ENCODE measurements around the gene RTKN.

- TF ChIP-seq CTCF (conservative IDR thresholded peaks at IDR 0.05 in 1 of 2, IDR thresholded peaks at IDR 0.05 in 1 of 2; ENCODE audit: extremely low read depth in 1 of 2, insufficient read depth in 1 of 2, low read depth in 1 of 2, low read length in 2 of 2) (no peak), EZH2 (IDR thresholded peaks at IDR 0.05; ENCODE audit: borderline replicate concordance, low read length) (no peak)
Measured at GRCh38 chr2:74458132-74458937, 16.6 kb upstream of the RTKN start, which contains the start of gene WBP1.
